Hepatocyte (in vitro differentiated cells): ENCODE data around the gene RAP1A. TPM values are rescaled to one million over a fixed set of nuclear protein-coding genes. Genes with fewer than 3 reads are reported as not detected.

Experiments
- DNase-seq: peaks from one replicate; pipeline ENCODE4 v3.0.0-alpha.2; 2016; ENCODE audit warnings: low spot score
- H2AFZ ChIP-seq: fragments of 200-600 bp; sonication (generic); 2 replicates; pipeline ENCODE4 v1.6.0; 2016; ENCODE audit warnings: antibody characterized with exemption, mild to moderate bottlenecking
- H3K27ac ChIP-seq: fragments of 200-600 bp; sonication (generic); 2 replicates; pipeline ENCODE4 v1.5.1; 2016; ENCODE audit warnings: mild to moderate bottlenecking
- H3K27me3 ChIP-seq: fragments of 200-600 bp; sonication (generic); 2 replicates; pipeline ENCODE4 v1.6.1; 2016
- H3K36me3 ChIP-seq: fragments of 200-600 bp; sonication (generic); replicated peaks from 2 replicates; pipeline ENCODE4 v1.5.1; 2016; ENCODE audit warnings: low read depth; ENCODE audit not compliant: insufficient read depth
- H3K4me1 ChIP-seq: fragments of 200-600 bp; sonication (generic); 2 replicates; pipeline ENCODE4 v1.5.1; 2016; ENCODE audit warnings: mild to moderate bottlenecking, moderate library complexity; ENCODE audit not compliant: insufficient read depth
- H3K4me2 ChIP-seq: fragments of 200-600 bp; sonication (generic); 2 replicates; pipeline ENCODE4 v1.6.0; 2016
- H3K4me3 ChIP-seq: fragments of 200-600 bp; sonication (generic); 2 replicates; pipeline ENCODE4 v1.5.1; 2016; ENCODE audit warnings: mild to moderate bottlenecking
- H3K79me2 ChIP-seq: fragments of 200-600 bp; sonication (generic); 2 replicates; pipeline ENCODE4 v1.6.0; 2017; ENCODE audit warnings: mild to moderate bottlenecking
- H3K9me2 ChIP-seq: fragments of 200-600 bp; sonication (generic); replicated peaks from 2 replicates; pipeline ENCODE4 v1.6.0; 2017; ENCODE audit warnings: mild to moderate bottlenecking; ENCODE audit not compliant: insufficient read depth
- H3K9me3 ChIP-seq: fragments of 200-600 bp; sonication (generic); 2 replicates; pipeline ENCODE4 v1.5.1; 2016; ENCODE audit warnings: low read depth, mild to moderate bottlenecking
- H4K20me1 ChIP-seq: fragments of 200-600 bp; sonication (generic); 2 replicates; pipeline ENCODE4 v1.6.0; 2016; ENCODE audit warnings: mild to moderate bottlenecking; ENCODE audit not compliant: insufficient read depth, poor library complexity, severe bottlenecking
- CTCF ChIP-seq: fragments of 200-600 bp; sonication (generic); IDR thresholded peaks from 2 replicates; pipeline ENCODE4 v1.5.1; 2016; ENCODE audit warnings: antibody characterized with exemption, mild to moderate bottlenecking; ENCODE audit not compliant: poor library complexity
- EZH2 ChIP-seq: fragments of 200-600 bp; sonication (generic); IDR thresholded peaks from 2 replicates; pipeline ENCODE4 v1.6.1; 2016; ENCODE audit warnings: antibody characterized with exemption, mild to moderate bottlenecking, borderline replicate concordance
- EZH2phosphoT487 ChIP-seq: fragments of 200-600 bp; sonication (generic); IDR thresholded peaks from one replicate; pipeline ENCODE4 v1.6.1; 2018; ENCODE audit warnings: antibody characterized with exemption, mild to moderate bottlenecking, low read depth, moderate library complexity; ENCODE audit not compliant: unreplicated experiment, severe bottlenecking
- WGBS: methylation state at CpG from one replicate; pipeline ENCODE4 v1.1.6; 2016; ENCODE audit warnings: low lambda C conversion rate; ENCODE audit errors: missing lambda C conversion rate; 5-methylcytosine and 5-hydroxymethylcytosine counted together
- polyA plus RNA-seq: library from polyadenylated mRNA; unstranded; fragments of >200 nt; fragmentation: Nextera tagmentation; extraction: Ambion mirVana; gene quantifications from 2 replicates; pipeline ENCODE4 v1.2.1, GENCODE V29; 2016
- total RNA-seq: library from RNA; depleted of rRNA; stranded (reverse); fragments of >200 nt; gene quantifications from 2 replicates; pipeline ENCODE4 v1.2.3, GENCODE V29; 2014

Gene RAP1A
- total and polyA plus RNA-seq, 2 experiments from 2014 or later: 48.8 to 49.6 TPM

- TF ChIP-seq EZH2phosphoT487: no peak
- no peak for TF ChIP-seq CTCF
- TF ChIP-seq EZH2: no peak
- H3K27me3 ChIP-seq: no peaks in the 10 kb centered on the region
Measured at GRCh38 chr1:111644506-111644905, 24.9 kb downstream of the RAP1A start.

GRCh38 chr1:111647736-111648135 lies 28.1 kb downstream of the RAP1A start:
- TF ChIP-seq CTCF (no peak), EZH2phosphoT487 (no peak), EZH2 (no peak)
- Histone ChIP-seq H4K20me1 (peaks cover 18% of the 10 kb centered on the region), H3K9me3 (no peaks in the 10 kb centered on the region), H3K27ac (no peak overlapping the region), H3K4me1 (no peaks in the 10 kb centered on the region), H3K79me2 (peaks cover 97% of the 10 kb centered on the region), H3K4me2 (no peak overlapping the region), H2AFZ (no peak overlapping the region), H3K27me3 (no peaks in the 10 kb centered on the region), H3K4me3 (no peak overlapping the region), H3K9me2 (no peaks in the 10 kb centered on the region), H3K36me3 (no peaks in the 10 kb centered on the region)
- DNase-seq: no peak
- 81% methylated on average over 1 of the region's 1 CpG for WGBS

More at GRCh38 chr1:111644506-111644905, 24.9 kb downstream of the RAP1A start:
- Histone ChIP-seq H4K20me1 (peaks cover 9% of the 10 kb centered on the region), H3K9me3 (no peaks in the 10 kb centered on the region), H3K36me3 (no peaks in the 10 kb centered on the region), H3K9me2 (no peaks in the 10 kb centered on the region), H3K27ac (no peak overlapping the region), H3K4me2 (no peak overlapping the region), H2AFZ (no peak overlapping the region), H3K4me1 (no peaks in the 10 kb centered on the region), H3K79me2 (peaks cover 92% of the 10 kb centered on the region), H3K4me3 (no peak overlapping the region)
- DNase-seq: no peak
- 96% methylated on average over 1 of the region's 1 CpG for WGBS

DNA sequence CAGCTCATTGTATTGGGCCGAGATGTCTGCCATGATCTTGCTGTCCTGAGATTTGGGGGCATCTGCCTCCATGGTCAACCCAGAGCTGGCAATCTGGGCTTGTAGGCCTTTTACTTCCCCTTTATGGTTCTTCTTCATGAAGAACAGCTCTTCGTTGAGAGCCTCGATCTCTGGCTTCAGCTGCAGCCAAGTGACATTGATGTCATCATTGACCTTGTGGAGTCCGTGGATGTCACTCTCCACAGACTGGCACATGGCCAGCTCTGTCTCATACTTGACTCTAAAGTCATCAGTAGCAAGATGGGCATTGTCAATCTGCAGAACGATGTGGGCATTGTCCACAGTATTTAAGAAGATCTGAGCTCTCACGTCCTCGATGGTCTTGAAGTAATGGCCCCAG lies 29.2 kb downstream of the RAP1A start:
- 96% methylated on average over 7 of the region's 7 CpGs for WGBS
- no peak for TF ChIP-seq EZH2phosphoT487
- no peak for TF ChIP-seq EZH2
- TF ChIP-seq CTCF: no peak
- Histone ChIP-seq H4K20me1 (peaks cover 14% of the 10 kb centered on the region), H2AFZ (no peak overlapping the region), H3K27ac (no peak overlapping the region), H3K27me3 (no peaks in the 10 kb centered on the region), H3K4me2 (no peak overlapping the region), H3K79me2 (peaks cover 95% of the 10 kb centered on the region), H3K36me3 (no peaks in the 10 kb centered on the region), H3K4me3 (no peak overlapping the region), H3K9me2 (no peaks in the 10 kb centered on the region), H3K9me3 (no peaks in the 10 kb centered on the region), H3K4me1 (no peaks in the 10 kb centered on the region)
- no peak for DNase-seq

- peaks cover 14% of the 10 kb centered on the region for H4K20me1 ChIP-seq
- H3K36me3 ChIP-seq: no peaks in the 10 kb centered on the region
- 88% methylated on average over 10 of the region's 10 CpGs for WGBS
- H2AFZ ChIP-seq: no peak overlapping the region
- H3K4me2 ChIP-seq: no peak overlapping the region
- H3K79me2 ChIP-seq: peaks cover 95% of the 10 kb centered on the region
- no peak overlapping the region for H3K27ac ChIP-seq
- no peaks in the 10 kb centered on the region for H3K27me3 ChIP-seq
- TF ChIP-seq CTCF: no peak
- TF ChIP-seq EZH2: no peak
- no peak for TF ChIP-seq EZH2phosphoT487
- no peak for DNase-seq
- H3K4me3 ChIP-seq: no peak overlapping the region
- no peaks in the 10 kb centered on the region for H3K9me2 ChIP-seq
- H3K9me3 ChIP-seq: no peaks in the 10 kb centered on the region
- H3K4me1 ChIP-seq: no peaks in the 10 kb centered on the region
Measured at GRCh38 chr1:111649227-111649626, 29.6 kb downstream of the RAP1A start.
